GM18951 (cell line): ENCODE measurements around the gene RASA3.
"Not testable (repeated sequence)": the region's sequence is repeated elsewhere in the genome, so short reads cannot be mapped to it uniquely, and the experiment has no call there.

Experiments
- POLR2A ChIP-seq: IDR thresholded peaks from 4 replicates; pipeline ENCODE4 v1.6.1; 2011; ENCODE audit warnings: mild to moderate bottlenecking; ENCODE audit not compliant: insufficient read length, insufficient read depth; ENCODE audit errors: extremely low read depth
- in situ Hi-C: fragments of 300-500 bp; cut with MboI; formaldehyde crosslinking; loops from one replicate; pipeline ENCODE4 v1.12.0; 2022; ENCODE audit warnings: low sequenced_read_pairs, mixed read lengths, inconsistent platforms; ENCODE audit not compliant: unreplicated experiment

Gene RASA3

DNA sequence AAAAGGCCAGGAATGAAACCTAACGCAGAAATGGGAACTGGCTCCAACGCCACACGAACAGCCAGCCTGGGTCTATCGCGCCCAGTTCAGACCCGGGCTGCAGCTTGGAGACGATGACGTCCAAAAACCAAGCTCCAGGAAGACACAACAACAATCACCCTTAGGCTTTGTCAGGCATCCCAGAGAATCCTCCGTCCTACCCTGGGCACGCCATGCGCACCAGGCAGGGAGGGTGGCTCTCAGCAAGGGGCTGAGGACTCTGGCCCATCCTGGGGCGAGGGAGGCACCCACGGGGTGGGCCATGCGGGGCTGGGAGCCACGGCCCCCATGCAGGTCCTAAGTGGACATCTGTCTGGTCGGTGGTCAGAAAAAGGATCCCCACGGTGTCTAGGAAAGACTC lies 9.0 kb downstream of the RASA3 start:
- no peak for TF ChIP-seq POLR2A
- in situ Hi-C loops: no loop called here

GRCh38 chr13:114122591-114123211 lies 9.7 kb downstream of the RASA3 start:
- TF ChIP-seq POLR2A: no peak
- in situ Hi-C loops: no loop called here

DNA sequence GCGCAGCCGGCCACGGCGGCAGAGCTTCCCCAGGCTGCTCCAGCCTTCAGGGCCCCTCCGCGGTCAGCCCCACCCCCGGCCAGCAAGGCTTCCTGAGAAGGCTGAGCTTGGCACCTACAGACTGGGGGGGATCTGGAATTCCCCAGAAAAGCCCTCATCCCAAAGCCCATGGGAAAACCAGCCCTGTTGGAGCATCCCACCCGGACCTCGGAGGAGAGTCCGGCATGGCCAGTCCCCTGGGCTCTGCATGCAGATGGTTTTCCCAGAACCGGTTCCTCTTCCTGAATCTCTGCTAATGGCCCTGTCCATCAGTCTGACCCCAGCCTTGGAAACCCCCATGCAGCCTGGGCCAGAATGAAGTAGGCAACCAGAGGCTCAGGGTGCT lies 10.3 kb downstream of the RASA3 start:
- in situ Hi-C loops: no loop called here
- TF ChIP-seq POLR2A: no peak

DNA sequence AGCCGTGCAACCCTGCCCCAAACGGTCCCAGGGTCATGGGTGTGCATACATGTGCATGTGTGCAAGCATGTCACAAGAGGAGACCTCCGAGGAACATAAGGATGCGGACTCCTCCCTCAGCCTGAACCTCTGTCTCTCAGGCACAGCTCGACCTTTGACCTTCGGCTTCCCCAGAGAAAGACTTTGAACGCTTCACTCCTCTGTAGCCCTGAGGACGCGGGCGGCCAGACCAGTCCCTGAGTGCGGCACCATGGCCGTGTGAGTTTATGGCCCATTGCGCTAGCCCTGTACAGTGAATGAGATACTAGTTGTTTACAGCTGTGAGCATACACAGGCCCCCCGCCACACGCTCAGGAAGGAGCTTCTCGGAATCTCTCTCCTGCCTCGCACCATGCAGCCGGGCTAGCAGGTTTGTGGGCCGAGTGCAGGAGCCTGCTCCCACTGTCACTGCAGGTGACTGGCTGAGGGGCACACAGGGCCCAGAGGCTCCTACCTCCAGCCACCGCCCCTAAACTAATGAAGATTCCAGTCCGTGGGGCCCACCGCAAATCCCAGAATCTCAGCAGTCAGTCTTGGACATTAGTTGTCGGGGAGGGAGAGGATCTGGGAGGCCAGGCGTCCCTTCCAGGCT lies 10.8 kb downstream of the RASA3 start:
- TF ChIP-seq POLR2A: no peak
- in situ Hi-C loops: no loop called here

GRCh38 chr13:114121031-114121430 lies 11.4 kb downstream of the RASA3 start:
- TF ChIP-seq POLR2A: no peak
- in situ Hi-C loops: no loop called here

DNA sequence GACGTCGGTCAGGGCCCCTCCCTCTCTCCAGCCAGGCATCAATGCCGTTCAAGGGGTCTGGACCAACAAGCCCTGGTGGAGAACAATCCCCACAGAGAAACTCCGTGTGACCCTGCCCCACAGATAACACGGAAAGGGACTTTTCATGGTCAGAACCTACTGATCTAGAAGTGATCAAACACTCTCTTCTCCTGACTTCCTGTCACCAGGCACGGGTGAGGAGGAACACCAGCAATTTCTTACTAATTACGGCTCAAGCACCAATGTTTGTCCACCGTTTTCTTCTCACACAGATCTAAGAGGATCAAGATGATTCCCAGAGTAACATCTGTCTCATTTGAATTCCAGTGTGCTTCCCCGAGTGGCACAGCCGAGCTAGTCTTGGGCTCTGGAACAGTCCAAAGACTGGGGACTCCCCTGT lies 11.8 kb downstream of the RASA3 start:
- in situ Hi-C loops: no loop called here
- no peak for TF ChIP-seq POLR2A

DNA sequence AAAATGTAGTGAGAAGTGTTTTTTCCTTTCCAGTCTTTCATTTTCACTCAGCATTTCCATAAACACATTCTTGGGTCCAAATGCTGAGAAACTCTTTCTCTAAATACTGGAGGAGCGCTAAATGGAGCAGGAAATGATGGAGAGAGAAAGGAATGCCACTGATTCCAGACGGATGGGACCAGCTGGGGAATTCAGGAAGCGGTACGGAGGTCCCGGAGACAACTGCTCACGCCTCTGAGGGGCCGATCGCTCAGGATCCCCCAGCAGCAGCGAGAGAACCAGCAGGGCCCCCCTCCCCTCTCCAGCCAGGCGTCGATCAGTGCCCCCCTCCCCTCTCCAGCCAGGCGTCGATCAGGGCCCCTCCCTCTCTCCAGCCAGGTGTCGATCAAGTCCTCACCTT lies 13.2 kb downstream of the RASA3 start:
- in situ Hi-C loops: no loop called here
- TF ChIP-seq POLR2A: no peak

GRCh38 chr13:114118511-114119123 lies 13.8 kb downstream of the RASA3 start:
- in situ Hi-C loops: no loop called here
- no peak for TF ChIP-seq POLR2A

- TF ChIP-seq POLR2A: no peak
- in situ Hi-C loops: no loop called here
Observed at GRCh38 chr13:114118086-114118485, 14.3 kb downstream of the RASA3 start.

GRCh38 chr13:114117341-114117874 lies 15.0 kb downstream of the RASA3 start:
- in situ Hi-C loops: not testable (repeated sequence)

GRCh38 chr13:114116734-114117133 lies 15.7 kb downstream of the RASA3 start:
- in situ Hi-C loops: no loop called here
- TF ChIP-seq POLR2A: no peak

GRCh38 chr13:114115796-114116195 lies 16.6 kb downstream of the RASA3 start:
- in situ Hi-C loops: no loop called here
- TF ChIP-seq POLR2A: no peak

- in situ Hi-C loops: no loop called here
- TF ChIP-seq POLR2A: no peak
Observed at GRCh38 chr13:114115191-114115671, 17.2 kb downstream of the RASA3 start.

DNA sequence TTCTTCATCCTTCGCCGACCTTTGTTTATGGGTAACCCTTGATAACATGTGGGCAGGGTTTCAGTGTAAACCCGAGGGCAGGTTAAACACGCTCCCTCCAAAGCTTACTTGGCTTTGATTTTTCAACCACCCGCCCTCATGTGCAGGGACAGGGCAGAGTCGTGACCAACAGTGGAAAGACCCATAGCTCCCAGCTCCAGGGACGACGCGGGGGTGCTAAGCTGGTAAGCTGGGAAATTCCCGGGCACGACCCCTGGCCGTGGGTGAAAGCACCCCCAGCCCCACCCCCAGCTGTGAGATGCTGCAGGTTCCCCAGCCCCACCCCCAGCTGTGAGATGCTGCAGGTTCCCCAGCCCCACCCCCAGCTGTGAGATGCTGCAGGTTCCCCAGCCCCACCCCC lies 17.8 kb downstream of the RASA3 start:
- in situ Hi-C loops: not testable (repeated sequence)

DNA sequence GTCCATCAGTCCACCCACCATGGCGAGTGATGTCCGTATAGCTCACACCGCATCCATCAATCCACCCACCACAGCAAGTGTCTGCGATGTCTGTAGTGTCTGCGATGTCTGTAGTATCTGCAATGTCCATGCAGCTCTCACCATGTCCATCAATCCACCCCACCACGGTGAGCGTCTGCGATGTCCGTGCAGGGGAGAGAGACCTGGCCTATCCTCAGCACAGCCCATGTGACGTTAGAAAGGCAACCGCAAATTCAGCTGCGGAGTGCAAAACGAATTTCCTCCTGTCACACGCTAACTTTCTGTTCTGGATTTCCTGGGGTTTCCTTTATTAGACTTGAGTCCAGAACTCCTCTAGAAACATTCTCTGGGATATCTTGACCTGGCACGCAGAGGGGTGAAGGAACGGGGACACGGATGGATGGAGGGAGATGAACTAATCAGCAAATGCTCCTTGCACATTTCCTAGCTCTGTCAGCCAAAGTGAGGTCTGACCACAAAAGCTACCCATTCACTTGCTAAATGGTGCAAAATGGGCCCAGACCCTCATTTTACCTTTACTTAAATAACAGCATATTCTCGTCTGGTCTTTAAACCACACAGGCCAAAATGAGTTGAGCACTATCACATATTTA lies 18.3 kb downstream of the RASA3 start:
- in situ Hi-C loops: no loop called here
- TF ChIP-seq POLR2A: no peak

DNA sequence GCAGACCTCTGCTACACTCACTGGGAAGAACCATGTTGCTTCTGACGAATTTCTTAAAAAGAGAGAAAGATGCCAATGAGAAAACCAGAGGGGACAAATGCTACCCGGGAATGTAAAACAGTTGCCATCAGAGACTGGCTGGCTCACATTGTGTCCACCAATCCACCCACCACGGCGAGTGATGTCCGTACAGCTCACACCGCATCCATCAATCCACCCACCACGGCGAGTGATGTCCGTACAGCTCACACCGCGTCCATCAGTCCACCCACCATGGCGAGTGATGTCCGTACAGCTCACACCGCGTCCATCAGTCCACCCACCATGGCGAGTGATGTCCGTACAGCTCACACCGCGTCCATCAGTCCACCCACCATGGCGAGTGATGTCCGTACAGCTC lies 19.0 kb downstream of the RASA3 start:
- in situ Hi-C loops: not testable (repeated sequence)
